Activated T-cell treated with anti-CD3 and anti-CD28 coated beads, Interleukin-2, amount 50 U/mL, for 48 hours (primary cell): ENCODE measurements around the gene ENPP3.
A peak's percentile ranks its signal among the peaks of the same experiment; 100 is the strongest.

Experiments used
- DNase-seq, 2 experiments: peaks; one replicate each; pipeline ENCODE4 v3.0.0-alpha.2; 2020

ENPP3 gene

DNA sequence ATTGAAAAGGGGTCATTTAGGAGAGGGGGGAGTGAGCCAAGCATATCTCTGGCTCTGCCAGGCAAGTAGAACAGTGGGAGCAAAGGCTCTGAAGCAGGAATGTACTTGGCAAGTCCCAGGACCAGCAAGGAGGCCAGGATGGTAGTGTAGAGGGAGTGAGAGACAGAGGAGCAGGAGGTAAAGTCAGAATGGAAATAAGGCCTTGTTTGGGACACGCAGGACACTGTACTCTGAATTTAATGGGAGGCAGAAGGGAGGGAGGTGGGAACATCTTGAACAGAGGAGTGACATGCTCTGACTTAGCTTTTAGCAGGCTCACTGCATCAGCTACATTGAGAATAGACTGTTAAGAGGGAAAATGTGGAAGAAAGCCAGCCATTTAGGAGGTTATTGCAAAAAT lies 133.7 kb downstream of the ENPP3 start:
- no peak for DNase-seq

DNA sequence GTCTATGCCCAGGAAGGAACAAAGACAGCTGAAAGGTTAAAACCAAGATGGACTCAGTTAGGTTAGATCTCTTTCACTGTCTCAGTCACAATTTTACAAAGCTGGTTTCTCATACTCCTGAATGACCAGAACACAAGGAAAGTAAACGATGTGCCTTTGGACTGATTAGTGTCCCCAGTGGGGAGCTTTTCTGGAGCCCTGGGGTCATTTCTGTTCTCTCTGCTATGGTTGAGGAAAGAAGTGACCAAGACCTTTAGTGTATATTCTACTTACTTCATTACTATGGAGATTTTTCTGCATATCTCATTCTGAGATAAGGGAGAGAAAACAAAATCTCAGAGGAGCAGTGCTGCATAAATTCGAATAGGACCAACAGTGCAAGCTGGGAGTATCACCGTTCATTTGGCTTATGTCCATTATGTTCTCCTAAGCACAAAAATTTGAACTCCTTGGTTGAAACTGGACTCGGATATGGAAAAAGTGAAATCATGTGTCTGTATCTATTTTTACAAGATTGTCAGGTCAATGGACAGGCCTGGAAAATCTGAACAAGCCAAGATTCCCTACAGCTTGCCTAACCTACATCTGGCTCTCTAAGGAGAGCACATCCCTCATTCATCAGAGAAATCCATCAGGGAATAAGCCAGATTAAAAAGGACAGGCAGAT lies 136.3 kb downstream of the ENPP3 start:
- DNase-seq: no peak

DNA sequence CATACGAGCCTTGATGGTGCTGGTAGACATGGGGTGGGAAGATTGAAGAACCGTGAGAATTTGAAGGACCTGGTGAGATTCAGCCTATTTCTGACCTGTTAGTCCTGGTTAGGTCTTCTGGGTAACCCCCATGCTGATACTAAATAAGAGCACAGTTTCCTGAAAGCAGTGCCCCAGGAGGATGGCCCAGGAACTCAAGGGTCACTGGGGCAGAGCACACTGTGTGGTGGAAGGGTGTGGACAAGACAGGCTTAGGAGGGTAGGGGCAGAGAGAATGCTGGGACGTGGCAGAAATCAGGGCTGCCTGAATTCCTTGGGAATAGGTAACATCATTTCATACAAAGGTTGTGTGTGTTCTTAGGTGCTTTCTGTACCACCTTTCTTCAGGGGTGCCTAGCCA lies 138.8 kb downstream of the ENPP3 start:
- no peak for DNase-seq

DNA sequence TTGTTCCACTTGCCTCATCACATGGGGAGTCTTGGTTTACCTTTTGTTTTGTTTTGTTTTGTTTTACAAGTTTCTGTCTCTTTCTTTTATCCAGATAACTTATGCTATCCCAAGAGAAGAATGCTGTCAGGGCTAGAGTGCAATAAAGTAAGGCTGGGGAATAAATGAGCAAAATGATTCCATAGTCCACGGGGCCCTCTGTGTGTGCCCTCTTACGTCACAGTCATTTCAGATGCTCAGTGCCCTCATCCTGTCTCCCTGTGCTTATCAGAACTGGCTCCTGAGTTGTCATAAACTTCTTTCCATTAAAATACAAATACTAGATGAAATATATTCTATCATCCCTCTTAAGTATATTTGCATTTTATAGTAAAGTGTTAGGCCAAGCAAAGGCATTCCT lies 139.9 kb downstream of the ENPP3 start:
- DNase-seq: no peak

DNA sequence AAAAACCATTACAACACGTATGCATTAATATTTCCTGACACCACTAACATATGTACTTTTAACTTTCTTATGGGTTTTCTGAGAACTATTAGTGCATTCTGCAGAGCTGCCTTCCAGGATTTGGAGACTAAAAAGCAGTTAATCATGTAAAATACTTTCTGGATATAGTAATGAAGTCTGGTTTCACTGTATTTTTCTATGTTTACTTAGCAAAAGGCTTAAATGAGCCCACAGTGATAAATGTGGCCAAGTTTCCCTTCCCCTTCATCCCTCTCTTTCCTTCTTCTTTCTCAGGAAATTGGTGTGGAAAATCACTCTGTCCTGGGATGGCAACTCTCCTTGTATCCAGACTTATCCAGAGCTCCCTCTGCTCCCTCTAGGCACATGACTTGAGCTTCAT lies 141.1 kb downstream of the ENPP3 start:
- DNase-seq: no peak

DNA sequence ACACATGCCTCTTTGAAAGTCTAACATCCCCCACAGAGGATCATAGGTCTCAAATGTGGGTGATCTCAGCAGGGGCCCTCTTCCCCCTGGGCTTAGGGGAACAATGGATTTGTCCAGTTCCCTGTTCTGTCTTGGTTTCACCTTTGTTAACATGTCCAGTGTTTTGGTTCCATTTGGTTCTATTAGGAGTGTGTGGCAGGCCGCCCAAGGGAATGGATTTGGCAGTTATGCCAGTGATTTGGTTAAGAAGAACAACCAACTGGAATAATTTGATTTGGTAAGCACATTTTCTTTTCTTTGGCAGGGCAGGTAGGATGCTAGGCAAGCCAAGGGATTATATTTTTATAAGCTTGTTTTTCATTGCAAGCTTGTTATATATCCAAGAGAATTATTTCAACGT lies 142.2 kb downstream of the ENPP3 start:
- no peak for DNase-seq

DNA sequence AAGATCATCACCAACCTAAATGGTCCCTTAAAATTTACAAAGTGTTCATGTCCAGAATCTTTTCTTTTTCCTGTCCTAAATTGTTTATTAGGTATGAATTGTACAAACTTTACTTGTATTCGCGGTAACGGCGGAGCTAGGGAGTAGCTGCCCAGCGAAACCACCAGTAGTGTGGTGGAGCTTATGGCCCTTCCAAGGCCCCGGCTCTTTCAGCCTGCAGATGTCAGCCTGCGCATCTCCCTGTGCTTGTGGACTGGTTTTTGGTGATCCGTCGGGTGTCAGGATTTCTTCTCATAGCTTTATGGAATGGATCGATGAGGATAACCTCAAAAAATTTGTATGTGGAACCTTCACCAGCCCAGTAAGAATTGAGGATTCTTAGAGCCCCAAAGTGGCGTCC lies 143.5 kb downstream of the ENPP3 start:
- no peak for DNase-seq

DNA sequence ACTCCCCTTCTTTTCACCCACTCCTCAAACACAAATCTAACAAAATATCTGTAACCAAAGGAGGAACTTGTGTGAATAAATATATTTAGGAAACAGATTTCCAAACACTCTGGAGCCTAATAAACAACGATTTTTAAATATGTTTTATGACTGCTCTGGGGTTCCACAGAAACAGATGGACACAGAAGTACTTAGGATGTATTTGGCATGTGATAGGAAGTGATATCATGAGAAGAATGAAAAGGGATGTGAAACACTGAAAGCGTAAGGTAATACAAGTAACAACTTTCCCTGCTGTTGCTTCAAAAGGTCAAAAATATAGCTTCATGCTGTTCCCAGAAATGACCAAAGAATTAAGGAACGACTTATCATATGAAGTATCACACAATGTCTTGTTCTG lies 144.6 kb downstream of the ENPP3 start:
- no peak for DNase-seq

DNA sequence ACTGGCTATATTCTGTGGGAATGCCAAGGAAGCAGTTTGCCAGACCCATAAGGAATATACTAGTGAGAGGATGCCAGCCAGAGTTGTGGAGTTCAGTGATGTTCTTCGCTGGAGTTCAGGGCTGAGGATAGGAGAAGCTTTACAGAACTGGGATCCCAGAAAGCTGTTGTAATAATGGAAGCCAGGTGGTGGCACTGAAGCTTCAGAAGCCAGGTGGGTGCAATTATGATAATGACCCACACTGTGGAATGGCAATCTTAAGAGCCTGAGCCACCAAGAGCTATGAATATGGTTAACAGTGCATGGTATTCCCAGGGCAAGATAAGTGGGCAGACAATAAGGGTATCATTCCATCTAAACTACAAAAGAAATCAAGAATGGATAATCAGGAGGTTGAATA lies 145.7 kb downstream of the ENPP3 start:
- no peak for DNase-seq

DNA sequence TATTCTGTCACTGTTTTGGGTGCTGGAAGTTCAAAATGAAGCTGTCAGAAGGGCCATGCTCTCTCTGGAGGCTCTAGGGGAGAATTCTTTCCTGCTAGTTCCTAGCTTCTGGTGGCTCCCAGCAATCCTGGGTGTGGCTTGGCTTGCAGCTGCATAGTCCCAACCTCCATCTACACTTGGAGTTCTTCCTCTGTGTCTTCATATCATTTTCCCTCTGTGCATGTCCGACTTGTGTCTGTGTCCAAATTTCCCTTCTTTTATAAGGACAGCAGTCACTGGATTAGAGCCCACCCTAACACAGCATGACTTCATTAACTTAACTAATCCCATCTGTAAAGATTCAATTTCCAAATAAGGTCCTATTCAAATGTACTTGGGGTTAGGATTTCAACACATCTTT lies 147.5 kb downstream of the ENPP3 start:
- no peak for DNase-seq

DNA sequence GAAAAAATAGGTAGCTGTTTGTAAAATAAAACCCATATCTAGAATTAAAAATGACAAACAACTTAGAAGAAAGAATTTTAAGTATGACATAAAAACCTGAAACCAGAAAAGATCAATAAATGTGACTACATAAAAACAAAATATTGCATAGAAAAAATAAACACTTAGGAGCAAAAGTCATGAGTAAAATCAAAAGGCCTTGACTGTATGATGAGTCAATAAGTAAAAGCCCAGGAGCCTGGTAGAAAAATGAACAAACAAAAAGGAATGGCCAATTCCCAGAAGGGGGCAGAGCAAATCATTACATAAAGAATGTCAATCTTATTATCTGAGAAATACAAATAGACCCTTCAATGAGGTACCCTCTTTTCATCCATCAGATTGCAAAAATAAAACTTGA lies 150.0 kb downstream of the ENPP3 start:
- no peak for DNase-seq

DNA sequence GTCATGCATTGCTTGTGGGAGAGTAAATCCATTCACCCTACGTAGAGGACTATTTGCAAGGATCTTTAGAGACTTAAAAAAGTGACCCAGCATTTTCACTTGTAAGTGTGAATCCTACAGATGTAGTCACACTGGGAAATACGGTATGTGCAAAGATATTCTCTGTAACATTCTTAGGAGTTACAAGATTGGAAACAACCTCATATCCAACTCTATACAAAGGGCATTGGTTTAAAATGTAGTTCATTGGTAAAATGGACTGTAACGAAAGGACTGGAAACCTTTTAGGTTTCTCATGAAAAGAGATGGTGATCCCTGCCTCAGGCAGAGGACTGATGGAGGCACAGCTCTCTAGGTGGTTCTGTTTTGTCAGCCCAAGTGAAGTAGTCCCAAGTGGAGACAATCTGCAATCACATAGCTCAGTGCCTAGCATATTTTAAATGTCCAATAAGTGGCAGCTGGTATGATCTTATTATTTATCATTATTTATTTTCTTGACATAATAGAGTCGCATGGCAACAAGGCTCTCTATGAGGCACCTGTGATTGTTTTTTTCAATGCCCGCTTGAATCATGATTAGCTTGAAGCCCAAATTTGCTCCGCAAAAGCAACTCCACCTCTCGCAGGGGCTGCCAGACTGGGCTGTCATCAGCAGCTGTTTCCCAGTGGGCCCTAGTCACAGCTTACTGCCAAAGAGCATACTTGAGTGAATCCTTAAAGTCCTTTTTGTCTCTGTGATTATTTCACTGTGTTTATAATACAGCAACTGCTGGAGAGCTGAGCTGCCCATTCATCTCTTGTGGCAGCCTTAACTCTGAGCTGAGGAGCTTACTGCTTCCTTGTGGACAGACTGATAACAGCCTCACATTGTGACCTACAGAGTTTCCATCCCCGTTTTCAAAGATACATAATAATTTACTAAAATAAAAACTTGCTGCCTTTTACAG lies 150.9 kb downstream of the ENPP3 start:
- no peak for DNase-seq

DNA sequence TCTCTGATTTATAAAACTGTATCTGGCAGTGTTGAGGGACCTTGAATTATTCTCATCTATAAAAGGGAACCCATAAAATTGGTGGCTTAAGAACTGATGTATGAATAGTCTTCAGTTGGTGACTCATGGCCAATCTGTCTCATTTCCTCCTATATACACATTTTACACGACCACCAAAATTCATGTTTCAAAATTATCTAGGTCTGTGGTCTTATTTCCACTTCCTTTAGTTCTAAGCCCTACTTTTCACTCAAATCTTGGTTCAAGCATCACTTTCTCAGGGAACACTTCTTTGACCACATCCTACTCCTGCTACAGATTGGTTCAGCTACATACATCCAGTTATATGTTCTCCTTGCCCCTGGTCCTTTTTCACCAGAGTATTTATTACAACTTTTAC lies 152.1 kb downstream of the ENPP3 start:
- DNase-seq: no peak

DNA sequence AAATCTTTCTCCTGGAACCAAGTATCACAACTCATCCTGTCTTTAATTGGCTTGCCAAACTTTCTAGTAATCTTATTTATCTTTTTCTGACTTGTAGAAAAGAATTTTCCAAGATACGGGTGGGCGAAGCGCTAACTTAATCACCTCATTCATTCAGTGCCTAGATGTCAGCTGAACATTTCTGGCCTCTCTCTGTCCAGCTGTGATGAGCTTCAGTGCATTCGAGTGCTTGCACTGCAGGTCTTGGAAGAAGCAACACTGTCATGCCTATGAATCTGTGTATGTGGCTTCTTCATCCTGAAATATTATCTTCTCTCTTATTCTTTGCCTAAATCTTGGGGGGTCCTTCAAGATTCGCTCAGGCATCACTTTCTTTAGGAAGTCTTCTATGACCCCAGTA lies 154.4 kb downstream of the ENPP3 start:
- DNase-seq: no peak

DNA sequence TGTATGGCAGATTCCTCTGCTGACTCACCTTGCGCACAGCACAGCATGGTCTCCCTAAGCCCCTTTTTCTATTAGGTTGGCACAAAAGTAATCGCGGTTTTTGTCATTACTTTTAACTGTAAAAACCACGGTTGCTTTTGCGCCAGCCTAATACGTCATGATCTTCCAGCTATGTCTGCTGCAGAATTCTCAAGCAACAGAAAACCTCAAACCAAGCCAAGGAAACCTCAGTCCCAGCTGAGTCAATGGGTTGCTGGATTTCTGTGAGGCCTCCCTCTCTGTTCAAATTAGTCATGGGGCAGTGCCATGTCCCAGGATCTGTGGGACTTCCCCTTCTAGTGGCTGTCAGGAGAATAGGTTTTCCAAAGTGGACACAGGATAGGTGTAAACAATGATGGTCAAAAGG lies 155.0 kb downstream of the ENPP3 start:
- peak; percentile 28 to 35 for DNase-seq

DNA sequence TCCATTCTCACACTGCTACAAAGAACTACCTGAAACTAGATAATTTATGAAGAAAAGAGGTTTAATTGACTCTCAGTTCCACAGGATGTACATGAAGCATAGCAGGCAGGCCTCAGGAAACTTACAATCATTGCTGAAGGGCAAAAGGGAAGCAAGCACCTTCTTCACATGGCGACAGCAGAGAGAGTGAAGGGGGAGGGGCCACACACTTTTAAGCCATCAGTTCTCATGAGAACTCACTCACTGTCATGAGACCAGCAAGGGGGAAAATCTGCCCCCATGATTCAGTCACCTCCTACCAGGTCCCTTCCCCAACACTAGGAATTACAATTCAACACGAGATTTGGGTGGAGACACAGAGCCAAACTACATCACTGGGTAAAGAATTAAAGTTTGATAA lies 158.3 kb downstream of the ENPP3 start:
- DNase-seq: no peak
